ENCODE data around the gene TMTC1.

The TMTC1 gene

GRCh38 chr12:29728030-29728429, 55.7 kb downstream of the TMTC1 start:
- DNase-seq (ENCODE audit: low read depth) = no peak
- TF ChIP-seq, protein P1, sequence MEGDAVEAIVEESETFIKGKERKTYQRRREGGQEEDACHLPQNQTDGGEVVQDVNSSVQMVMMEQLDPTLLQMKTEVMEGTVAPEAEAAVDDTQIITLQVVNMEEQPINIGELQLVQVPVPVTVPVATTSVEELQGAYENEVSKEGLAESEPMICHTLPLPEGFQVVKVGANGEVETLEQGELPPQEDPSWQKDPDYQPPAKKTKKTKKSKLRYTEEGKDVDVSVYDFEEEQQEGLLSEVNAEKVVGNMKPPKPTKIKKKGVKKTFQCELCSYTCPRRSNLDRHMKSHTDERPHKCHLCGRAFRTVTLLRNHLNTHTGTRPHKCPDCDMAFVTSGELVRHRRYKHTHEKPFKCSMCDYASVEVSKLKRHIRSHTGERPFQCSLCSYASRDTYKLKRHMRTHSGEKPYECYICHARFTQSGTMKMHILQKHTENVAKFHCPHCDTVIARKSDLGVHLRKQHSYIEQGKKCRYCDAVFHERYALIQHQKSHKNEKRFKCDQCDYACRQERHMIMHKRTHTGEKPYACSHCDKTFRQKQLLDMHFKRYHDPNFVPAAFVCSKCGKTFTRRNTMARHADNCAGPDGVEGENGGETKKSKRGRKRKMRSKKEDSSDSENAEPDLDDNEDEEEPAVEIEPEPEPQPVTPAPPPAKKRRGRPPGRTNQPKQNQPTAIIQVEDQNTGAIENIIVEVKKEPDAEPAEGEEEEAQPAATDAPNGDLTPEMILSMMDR (IDR thresholded peaks at IDR 0.05; ENCODE audit: control insufficient read depth, extremely low read depth, insufficient read depth) = no peak
- H3K4me3 ChIP-seq (ENCODE audit: low read depth, low read length) = no peak overlapping the region

DNA sequence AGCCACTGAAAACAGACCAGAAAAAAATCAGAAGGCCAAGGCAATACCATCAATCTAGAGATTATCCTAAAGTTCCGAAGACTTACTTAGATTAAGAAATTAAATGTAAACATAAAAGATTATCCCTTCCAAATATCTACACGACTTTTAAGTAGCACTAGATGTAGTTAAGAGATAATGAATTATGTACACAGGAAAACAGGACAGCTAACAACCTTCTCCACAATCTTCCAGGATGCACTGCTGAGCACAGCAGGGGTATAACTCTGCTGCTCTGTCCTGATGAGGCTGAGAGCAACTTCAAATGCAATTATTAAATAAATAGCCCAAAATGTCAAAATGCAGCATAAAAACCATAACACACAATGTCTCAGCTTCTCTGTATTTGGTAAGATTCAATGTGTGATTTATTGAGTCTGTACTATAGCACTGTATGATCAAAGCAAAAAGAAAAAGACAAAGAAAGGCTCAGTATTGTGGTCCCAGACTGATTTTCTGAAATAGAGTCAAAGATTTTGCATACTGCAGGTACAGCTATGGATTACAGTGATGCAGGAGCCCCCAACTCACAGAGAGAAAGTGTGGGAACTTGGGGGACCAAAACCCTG, 56.9 kb downstream of the TMTC1 start:
- peak; percentile 59 for DNase-seq (ENCODE audit: low read depth)

GRCh38 chr12:29726321-29726692, 57.4 kb downstream of the TMTC1 start:
- peak; percentile 73 for DNase-seq (ENCODE audit: low read depth)
- no peak overlapping the region; the same call in 1 of the 2 replicates for H3K4me3 ChIP-seq (ENCODE audit: low read depth, low read length)
- TF ChIP-seq, protein P1 (IDR thresholded peaks at IDR 0.05; ENCODE audit: control insufficient read depth, extremely low read depth, insufficient read depth) = no peak

More for the DNA sequence above, 56.9 kb downstream of the TMTC1 start:
- TF ChIP-seq, protein P1 (IDR thresholded peaks at IDR 0.05; ENCODE audit: control insufficient read depth, extremely low read depth, insufficient read depth) = peak; percentile 42
- H3K4me3 ChIP-seq (ENCODE audit: low read depth, low read length) = no peak overlapping the region

- peak; percentile 53 for DNase-seq (ENCODE audit: low read depth)
- H3K4me3 ChIP-seq (ENCODE audit: low read depth, low read length) = no peak overlapping the region; the same call in 1 of the 2 replicates
- TF ChIP-seq, protein P1 (IDR thresholded peaks at IDR 0.05; ENCODE audit: control insufficient read depth, extremely low read depth, insufficient read depth) = no peak
Measured at GRCh38 chr12:29725587-29726320, 58.0 kb downstream of the TMTC1 start.

- TF ChIP-seq, protein P1 (IDR thresholded peaks at IDR 0.05; ENCODE audit: control insufficient read depth, extremely low read depth, insufficient read depth) = no peak
- H3K4me3 ChIP-seq (ENCODE audit: low read depth, low read length) = no peak overlapping the region
- DNase-seq (ENCODE audit: low read depth) = no peak
Measured at GRCh38 chr12:29722164-29722563, 61.6 kb downstream of the TMTC1 start.

GRCh38 chr12:29719381-29719780, 64.4 kb downstream of the TMTC1 start:
- TF ChIP-seq, protein P1 (IDR thresholded peaks at IDR 0.05; ENCODE audit: control insufficient read depth, extremely low read depth, insufficient read depth) = no peak
- no peak overlapping the region for H3K4me3 ChIP-seq (ENCODE audit: low read depth, low read length)
- no peak for DNase-seq (ENCODE audit: low read depth)

Data from LNCaP clone FGC (cell line).